Measurements from ENCODE around the gene RHEBL1. TPM values are rescaled to one million over a fixed set of nuclear protein-coding genes. Genes with fewer than 3 reads are reported as not detected.

Gene RHEBL1
- total and polyA plus RNA-seq, 7 donors = 0.21 to 1.2 (median 0.77) TPM; not detected in 3

- Histone ChIP-seq H3K4me3 (no peak overlapping the region), H3K27me3 (ENCODE audit: insufficient read depth in 3 of 3, low read length in 2 of 3) (no peaks in the 10 kb centered on the region), H3K4me1 (peaks cover 16% of the 10 kb centered on the region), H3K27ac (no peak overlapping the region), H3K36me3 (ENCODE audit: insufficient read depth in 1 of 2, low read depth in 1 of 2) (peaks cover 7 to 87% of the 10 kb centered on the region in 2 donors), H3K9me3 (no peaks in the 10 kb centered on the region)
- intact Hi-C loops (cut with DNase I) = no loop called here
- 88 to 93% (median 92%) methylated on average over 18 of the region's 18 CpGs for WGBS, 3 donors
- ATAC-seq (no peak), DNase-seq (no peak)
- no peak for TF ChIP-seq CTCF (IDR thresholded peaks at IDR 0.05)
Measured at GRCh38 chr12:49051373-49051764, 18.4 kb downstream of the RHEBL1 start.

- no peak for DNase-seq
- no peaks in the 10 kb centered on the region for H3K27me3 ChIP-seq (ENCODE audit: insufficient read depth in 3 of 3, low read length in 2 of 3)
- no peak overlapping the region for H3K27ac ChIP-seq
- no peak for TF ChIP-seq CTCF (IDR thresholded peaks at IDR 0.05)
- intact Hi-C loops (cut with DNase I) = no loop called here
- H3K4me1 ChIP-seq = peaks cover 10% of the 10 kb centered on the region
- peaks cover 10 to 93% of the 10 kb centered on the region in 2 donors for H3K36me3 ChIP-seq (ENCODE audit: insufficient read depth in 1 of 2, low read depth in 1 of 2)
- ATAC-seq = no peak
- H3K4me3 ChIP-seq = no peak overlapping the region
- WGBS, 3 donors = 88 to 94% (median 90%) methylated on average over 12 to 13 of the region's 13 CpGs
- H3K9me3 ChIP-seq = no peaks in the 10 kb centered on the region
Measured at GRCh38 chr12:49050507-49051372, 19.0 kb downstream of the RHEBL1 start.

- H3K9me3 ChIP-seq = no peaks in the 10 kb centered on the region
- DNase-seq = no peak
- peaks cover 13 to 98% of the 10 kb centered on the region in 2 donors for H3K36me3 ChIP-seq (ENCODE audit: insufficient read depth in 1 of 2, low read depth in 1 of 2)
- H3K27ac ChIP-seq = no peak overlapping the region
- intact Hi-C loops (cut with DNase I) = no loop called here
- no peaks in the 10 kb centered on the region for H3K4me1 ChIP-seq
- H3K27me3 ChIP-seq (ENCODE audit: insufficient read depth in 3 of 3, low read length in 2 of 3) = no peaks in the 10 kb centered on the region
- H3K4me3 ChIP-seq = no peak overlapping the region
- no peak for TF ChIP-seq CTCF (IDR thresholded peaks at IDR 0.05)
- WGBS, 3 donors = 79 to 86% (median 80%) methylated on average over 18 to 20 of the region's 20 CpGs
- peak in 3 of 4 donors; percentile 26 to 36 (median 26) for ATAC-seq
Measured at GRCh38 chr12:49049566-49050224, 20.1 kb downstream of the RHEBL1 start.

- no peak for DNase-seq
- Histone ChIP-seq H3K4me1 (no peaks in the 10 kb centered on the region), H3K27me3 (ENCODE audit: insufficient read depth in 3 of 3, low read length in 2 of 3) (no peaks in the 10 kb centered on the region), H3K36me3 (ENCODE audit: insufficient read depth in 1 of 2, low read depth in 1 of 2) (peaks cover 17 to 98% of the 10 kb centered on the region in 2 donors), H3K4me3 (no peak overlapping the region), H3K9me3 (no peaks in the 10 kb centered on the region), H3K27ac (no peak overlapping the region)
- no peak for TF ChIP-seq CTCF (IDR thresholded peaks at IDR 0.05)
- WGBS, 3 donors = 88 to 89% (median 89%) methylated on average over 10 of the region's 10 CpGs
- intact Hi-C loops (cut with DNase I) = no loop called here
- no peak for ATAC-seq
Measured at GRCh38 chr12:49048953-49049352, 20.8 kb downstream of the RHEBL1 start.

All from psoas muscle (tissue), 8 donors.